K562 (cell line): ENCODE results near the gene CEP131. TPM values are rescaled to one million over a fixed set of nuclear protein-coding genes. Genes with fewer than 3 reads are reported as not detected.

Experiments
- AFF1 ChIP-seq, 2 experiments: fragments of 450-650 bp; IDR thresholded peaks; 2 replicates each; pipeline ENCODE4 v1.6.1; 2018; ENCODE audit warnings: mild to moderate bottlenecking in 2 of 2, low read depth in 1 of 2; ENCODE audit not compliant: partially characterized antibody in 2 of 2
- CTBP1 ChIP-seq: fragments of 450-650 bp; IDR thresholded peaks from 2 replicates; pipeline ENCODE4 v1.6.1; 2016; ENCODE audit warnings: borderline replicate concordance
- CTCFL ChIP-seq: IDR thresholded peaks from 2 replicates; pipeline ENCODE4 v1.6.1; 2011; ENCODE audit warnings: borderline replicate concordance, low read depth, mild to moderate bottlenecking, moderate library complexity, low read length; ENCODE audit not compliant: insufficient read depth, poor library complexity, severe bottlenecking
- DEAF1 ChIP-seq: fragments of 450-650 bp; formaldehyde crosslinking; IDR thresholded peaks from 2 replicates; pipeline ENCODE4 v1.4.0; 2020; ENCODE audit warnings: mild to moderate bottlenecking, moderate library complexity
- GTF2E2 ChIP-seq: fragments of 200-800 bp; sonication (Bioruptor generic); IDR thresholded peaks from 2 replicates; pipeline ENCODE4 v1.6.1; 2016; ENCODE audit warnings: missing genetic modification characterization, missing compliant biosample characterization
- HNRNPH1 ChIP-seq: fragments of 200-400 bp; formaldehyde crosslinking; optimal IDR thresholded peaks from 2 replicates; pipeline ENCODE3; 2017; ENCODE audit warnings: low read depth, mild to moderate bottlenecking, low read length, moderate library complexity
- ILK ChIP-seq: fragments of 450-650 bp; IDR thresholded peaks from 2 replicates; pipeline ENCODE4 v1.6.1; 2016; ENCODE audit warnings: missing genetic modification characterization, low read depth, mild to moderate bottlenecking, missing compliant biosample characterization, moderate library complexity, borderline replicate concordance
- MEIS2 ChIP-seq: fragments of 450-650 bp; IDR thresholded peaks from 2 replicates; pipeline ENCODE4 v1.6.1; 2014; ENCODE audit warnings: mild to moderate bottlenecking; ENCODE audit not compliant: partially characterized antibody
- NCOA4 ChIP-seq: fragments of 450-650 bp; IDR thresholded peaks from 2 replicates; pipeline ENCODE4 v1.6.1; 2018; ENCODE audit warnings: mild to moderate bottlenecking; ENCODE audit not compliant: partially characterized antibody
- RAD21 ChIP-seq, 2 experiments: fragments of 250-450 bp in 1 of 2; fragments of 450-650 bp in 1 of 2; sonication (Bioruptor Pico) in 1 of 2; formaldehyde crosslinking in 1 of 2; IDR thresholded peaks in 1 of 2; conservative IDR thresholded peaks in 1 of 2; 2 replicates each; pipeline versions ENCODE4 v1.4.0 to v1.8.0; 2020 to 2022; ENCODE audit warnings: mild to moderate bottlenecking in 2 of 2, moderate library complexity in 1 of 2
- STAT5B ChIP-seq: fragments of 250-450 bp; sonication (Bioruptor Pico); IDR thresholded peaks from 2 replicates; pipeline ENCODE4 v1.8.0; 2021; ENCODE audit warnings: mild to moderate bottlenecking, inconsistent platforms
- SUPT5H ChIP-seq: fragments of 450-650 bp; IDR thresholded peaks from 2 replicates; pipeline ENCODE4 v1.6.1; 2016
- THRAP3 ChIP-seq: fragments of 450-650 bp; IDR thresholded peaks from 2 replicates; pipeline ENCODE4 v1.6.1; 2016; ENCODE audit warnings: mild to moderate bottlenecking, inconsistent platforms, borderline replicate concordance
- THRB ChIP-seq: fragments of 450-650 bp; formaldehyde crosslinking; conservative IDR thresholded peaks from 2 replicates; pipeline ENCODE4 v1.4.0; 2022; ENCODE audit warnings: mild to moderate bottlenecking, missing genetic modification characterization
- ZBTB7A ChIP-seq: IDR thresholded peaks from 2 replicates; pipeline ENCODE4 v1.6.1; 2011; ENCODE audit warnings: low read depth, mild to moderate bottlenecking, low read length, moderate library complexity, borderline replicate concordance; ENCODE audit not compliant: control insufficient read depth
- ZNF511 ChIP-seq: sonication (generic); formaldehyde crosslinking; IDR thresholded peaks from 2 replicates; pipeline ENCODE4 v1.8.0; 2022; ENCODE audit warnings: mild to moderate bottlenecking, missing genetic modification reagents
- ZNF717 ChIP-seq: fragments of 250-450 bp; sonication (Bioruptor Pico); IDR thresholded peaks from 2 replicates; pipeline ENCODE4 v1.5.0; 2021
- polyA plus RNA-seq, 8 experiments: library from polyadenylated mRNA; depleted of rRNA in 4 of 8; stranded (reverse) in 5 of 8; unstranded in 3 of 8; fragments of >200 nt; fragmentation: Nextera tagmentation in 2 of 8; fragmentation: Illumina TruSeq in 1 of 8; extraction: Ambion mirVana in 2 of 8; extraction: Trizol in 1 of 8; gene quantifications; 2 replicates each; pipeline versions ENCODE4 v1.2.1 to v1.2.3, GENCODE V29; 2011 to 2014; ENCODE audit warnings: inconsistent platforms in 1 of 8, missing spikeins in 1 of 8
- total RNA-seq, 7 experiments: library from RNA; depleted of rRNA in 6 of 7; stranded (reverse); fragments of >200 nt in 6 of 7; fragmentation: Illumina TruSeq in 2 of 7; extraction: Trizol in 2 of 7; gene quantifications; 2 replicates each; pipeline versions ENCODE4 v1.2.1 to v1.2.3, GENCODE V29; 2011 to 2021; ENCODE audit warnings: low replicate concordance in 1 of 7

CEP131 gene
- total and polyA plus RNA-seq, 9 of the 15 experiments (the other 6 are each of a cell fraction or from before 2014, with no cell fraction given) = 0.24 to 21.2 (median 2.3) TPM

- peak; percentile 60 for TF ChIP-seq DEAF1 (CRISPR knock-in tag)
- TF ChIP-seq AFF1 (IDR thresholded peaks at IDR 0.05; ENCODE audit: low read depth in 1 of 2, partially characterized antibody in 2 of 2) = no peak
- TF ChIP-seq STAT5B (CRISPR knock-in tag) = no peak
- TF ChIP-seq RAD21 (CRISPR knock-in tag; conservative IDR thresholded peaks at IDR 0.05 in 1 of 2, IDR thresholded peaks at IDR 0.05 in 1 of 2) = peak; percentile 82 to 89
- TF ChIP-seq CTCFL = no peak
- TF ChIP-seq NCOA4 = peak; percentile 23
- no peak for TF ChIP-seq ZBTB7A
- peak; percentile 74; the same call in 1 of the 2 replicates for TF ChIP-seq THRB (CRISPR knock-in tag)
- peak; percentile 55 for TF ChIP-seq MEIS2
- no peak for TF ChIP-seq GTF2E2 (tag)
- no peak for TF ChIP-seq ZNF511 (CRISPR knock-in tag)
- TF ChIP-seq CTBP1 = peak; percentile 97
- TF ChIP-seq THRAP3 = 0 out of 2 replicates have a peak, but pooled peaks have one; percentile 80
- TF ChIP-seq HNRNPH1 = no peak
- peak; percentile 65 for TF ChIP-seq SUPT5H
- no peak for TF ChIP-seq ILK (tag)
- TF ChIP-seq ZNF717 = no peak
These were observed 30.8 kb upstream of the CEP131 start (continued) for GRCh38 chr17:81253358-81254131.
